PC-3 (cell line): ENCODE results near the gene ZNF497. TPM values are rescaled to one million over a fixed set of nuclear protein-coding genes. Genes with fewer than 3 reads are reported as not detected.
A peak's percentile ranks its signal among the peaks of the same experiment; 100 is the strongest.

ENCODE experiments used
- ATAC-seq: fragments of 200-7000 bp; cut with Tn5 transposase; 2 replicates; pipeline ENCODE4 v1.9.1; 2020; ENCODE audit warnings: mild to moderate bottlenecking, moderate library complexity
- BruUV-seq: library from RNA; stranded (reverse); fragments of 400-500 nt; replicated peaks from 2 replicates; lab custom pipeline; 2021; lab: Mats Ljungman, UMichigan
- CTCF ChIA-PET: fragments of 300-600 bp; sonication (Branson Sonifier 250); formaldehyde crosslinking; loops from one replicate; lab custom pipeline; 2022; ENCODE audit warnings: antibody characterized with exemption; lab: Charles Lee
- POLR2A ChIA-PET: fragments of 300-600 bp; sonication (Branson Sonifier 250); formaldehyde crosslinking; loops from one replicate; lab custom pipeline; 2022; ENCODE audit warnings: antibody characterized with exemption; ENCODE audit not compliant: unreplicated experiment; lab: Charles Lee
- DNase-seq: peaks from one replicate; pipeline ENCODE4 v3.0.0-alpha.2; 2015
- H2AFZ ChIP-seq: fragments of 300-600 bp; sonication (generic); 2 replicates; pipeline ENCODE4 v1.6.0; 2016; ENCODE audit warnings: antibody characterized with exemption, low read length
- H3F3A ChIP-seq: fragments of 300-600 bp; sonication (generic); one replicate; pipeline ENCODE4 v1.6.0; 2017; ENCODE audit warnings: antibody characterized with exemption, low read length, control low read depth, mild to moderate bottlenecking; ENCODE audit not compliant: unreplicated experiment
- H3K27ac ChIP-seq: fragments of 300-600 bp; sonication (generic); 2 replicates; pipeline ENCODE4 v1.5.1; 2016; ENCODE audit warnings: mild to moderate bottlenecking, low read length
- H3K27me3 ChIP-seq: fragments of 300-600 bp; sonication (generic); 2 replicates; pipeline ENCODE4 v1.6.1; 2016; ENCODE audit warnings: low read length, mixed read lengths
- H3K36me3 ChIP-seq: fragments of 300-600 bp; sonication (generic); 2 replicates; pipeline ENCODE4 v1.6.1; 2016; ENCODE audit warnings: low read depth, mixed run types, low read length, mixed read lengths
- H3K4me1 ChIP-seq: fragments of 300-600 bp; sonication (generic); 2 replicates; pipeline ENCODE4 v1.5.1; 2016; ENCODE audit warnings: low read length; ENCODE audit not compliant: insufficient read depth
- H3K4me2 ChIP-seq: fragments of 300-600 bp; sonication (generic); 2 replicates; pipeline ENCODE4 v1.6.0; 2016; ENCODE audit warnings: low read length
- H3K4me3 ChIP-seq: fragments of 300-600 bp; sonication (generic); 2 replicates; pipeline ENCODE4 v1.5.1; 2016; ENCODE audit warnings: mild to moderate bottlenecking, low read length, mixed read lengths
- H3K79me2 ChIP-seq: fragments of 300-600 bp; sonication (generic); 2 replicates; pipeline ENCODE4 v1.6.1; 2017; ENCODE audit warnings: low read length, mixed read lengths
- H3K9ac ChIP-seq: fragments of 300-600 bp; sonication (generic); 2 replicates; pipeline ENCODE4 v1.6.0; 2016; ENCODE audit warnings: mild to moderate bottlenecking, low read length
- H3K9me2 ChIP-seq: fragments of 300-600 bp; sonication (generic); replicated peaks from 2 replicates; pipeline ENCODE4 v1.6.1; 2016; ENCODE audit warnings: mixed run types, low read length, mixed read lengths
- H3K9me3 ChIP-seq: fragments of 300-600 bp; sonication (generic); 2 replicates; pipeline ENCODE4 v1.6.1; 2016; ENCODE audit warnings: low read length, mixed read lengths
- H4K20me1 ChIP-seq: fragments of 300-600 bp; sonication (generic); 2 replicates; pipeline ENCODE4 v1.6.1; 2016; ENCODE audit warnings: low read length, mixed read lengths
- EZH2 ChIP-seq: fragments of 300-600 bp; sonication (generic); IDR thresholded peaks from one replicate; pipeline ENCODE4 v1.6.1; 2017; ENCODE audit warnings: antibody characterized with exemption, mild to moderate bottlenecking, low read length; ENCODE audit not compliant: unreplicated experiment
- EZH2phosphoT487 ChIP-seq: fragments of 300-600 bp; sonication (generic); IDR thresholded peaks from 2 replicates; pipeline ENCODE4 v1.6.1; 2018; ENCODE audit warnings: mild to moderate bottlenecking, antibody characterized with exemption, low read length, borderline replicate concordance
- intact Hi-C: fragments of 100-400 bp; cut with micrococcal nuclease; formaldehyde crosslinking; loops from 2 replicates; pipeline ENCODE4 v1.9.0; 2023
- total RNA-seq: library from RNA; depleted of rRNA; stranded (reverse); fragments of >200 nt; gene quantifications from 2 replicates; pipeline ENCODE4 v1.2.3, GENCODE V29; 2014
- TF ChIP-seq, protein P1 (sequence below): fragments of 300-600 bp; sonication (generic); conservative IDR thresholded peaks from 2 replicates; pipeline ENCODE4 v1.5.1; 2017; ENCODE audit warnings: antibody characterized with exemption, low read depth, mild to moderate bottlenecking, low read length

ZNF497 gene
- total RNA-seq, 1 experiment from 2014 or later, result 2.2 TPM

DNA sequence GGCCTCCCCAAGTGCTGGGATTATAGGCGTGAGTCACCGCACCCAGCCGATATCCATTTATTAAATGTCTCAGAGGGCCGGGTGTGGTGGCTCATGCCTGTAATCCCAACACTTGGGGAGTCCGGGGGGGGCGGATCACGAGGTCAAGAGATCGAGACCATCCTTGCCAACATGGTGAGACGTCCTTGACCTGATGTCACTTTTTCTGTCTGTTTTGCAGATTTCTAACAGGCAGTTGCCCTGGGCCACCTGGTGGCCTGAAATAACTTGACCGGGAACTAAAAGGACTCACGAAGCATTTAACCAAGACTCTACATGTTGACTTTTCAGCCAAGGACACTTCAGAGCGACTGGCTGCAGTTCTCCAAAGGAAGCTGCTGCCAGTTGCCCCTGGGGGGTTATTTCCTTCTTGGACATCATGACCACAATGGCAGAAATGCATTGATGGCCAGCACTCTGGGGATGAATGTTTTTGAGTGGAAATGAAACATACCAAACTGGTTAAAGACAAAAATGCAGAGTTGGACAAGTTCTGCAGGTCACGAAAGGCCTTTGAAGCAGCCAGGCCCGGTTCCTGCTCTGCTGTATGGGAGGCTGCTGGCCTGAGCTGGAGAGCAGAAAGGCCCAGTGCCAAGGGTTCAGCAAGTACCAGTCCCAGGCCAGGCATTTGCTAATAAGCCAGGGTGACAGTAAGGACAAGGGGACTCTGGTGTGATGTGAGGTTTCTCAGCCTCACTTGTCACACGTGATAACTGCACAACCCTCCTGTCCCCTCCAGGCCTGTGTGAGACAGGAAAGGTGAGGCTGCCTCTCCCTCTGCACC lies 10.0 kb upstream of the ZNF497 start:
- H3K79me2 ChIP-seq, result no peaks in the 10 kb centered on the region
- H3K36me3 ChIP-seq, result no peaks in the 10 kb centered on the region
- TF ChIP-seq, protein P1, sequence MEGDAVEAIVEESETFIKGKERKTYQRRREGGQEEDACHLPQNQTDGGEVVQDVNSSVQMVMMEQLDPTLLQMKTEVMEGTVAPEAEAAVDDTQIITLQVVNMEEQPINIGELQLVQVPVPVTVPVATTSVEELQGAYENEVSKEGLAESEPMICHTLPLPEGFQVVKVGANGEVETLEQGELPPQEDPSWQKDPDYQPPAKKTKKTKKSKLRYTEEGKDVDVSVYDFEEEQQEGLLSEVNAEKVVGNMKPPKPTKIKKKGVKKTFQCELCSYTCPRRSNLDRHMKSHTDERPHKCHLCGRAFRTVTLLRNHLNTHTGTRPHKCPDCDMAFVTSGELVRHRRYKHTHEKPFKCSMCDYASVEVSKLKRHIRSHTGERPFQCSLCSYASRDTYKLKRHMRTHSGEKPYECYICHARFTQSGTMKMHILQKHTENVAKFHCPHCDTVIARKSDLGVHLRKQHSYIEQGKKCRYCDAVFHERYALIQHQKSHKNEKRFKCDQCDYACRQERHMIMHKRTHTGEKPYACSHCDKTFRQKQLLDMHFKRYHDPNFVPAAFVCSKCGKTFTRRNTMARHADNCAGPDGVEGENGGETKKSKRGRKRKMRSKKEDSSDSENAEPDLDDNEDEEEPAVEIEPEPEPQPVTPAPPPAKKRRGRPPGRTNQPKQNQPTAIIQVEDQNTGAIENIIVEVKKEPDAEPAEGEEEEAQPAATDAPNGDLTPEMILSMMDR, result peak; percentile 52
- TF ChIP-seq EZH2 (no peak), EZH2phosphoT487 (no peak)
- no peaks in the 10 kb centered on the region for H4K20me1 ChIP-seq
- no peaks in the 10 kb centered on the region for H3K27me3 ChIP-seq
- no peaks in the 10 kb centered on the region for H3K4me1 ChIP-seq
- ATAC-seq (peak; percentile 45; the same call in 1 of the 2 replicates), DNase-seq (peak; percentile 35)
- H3K4me2 ChIP-seq, result no peak overlapping the region
- no peaks in the 10 kb centered on the region for H3F3A ChIP-seq
- intact Hi-C loops, result no loop called here
- no TSS peak for BruUV-seq
- H3K4me3 ChIP-seq, result no peak overlapping the region
- CTCF ChIA-PET, result no interaction called here
- POLR2A ChIA-PET, result interaction anchor here (0.6 kb wide), 1 partner anchor 154 kb away, joined by 3 read pairs; no protein-coding TSS in a partner anchor
- H3K27ac ChIP-seq, result no peak overlapping the region
- no peak overlapping the region for H3K9ac ChIP-seq
- no peaks in the 10 kb centered on the region for H3K9me3 ChIP-seq
- H3K9me2 ChIP-seq, result no peaks in the 10 kb centered on the region
- no peak overlapping the region for H2AFZ ChIP-seq

DNA sequence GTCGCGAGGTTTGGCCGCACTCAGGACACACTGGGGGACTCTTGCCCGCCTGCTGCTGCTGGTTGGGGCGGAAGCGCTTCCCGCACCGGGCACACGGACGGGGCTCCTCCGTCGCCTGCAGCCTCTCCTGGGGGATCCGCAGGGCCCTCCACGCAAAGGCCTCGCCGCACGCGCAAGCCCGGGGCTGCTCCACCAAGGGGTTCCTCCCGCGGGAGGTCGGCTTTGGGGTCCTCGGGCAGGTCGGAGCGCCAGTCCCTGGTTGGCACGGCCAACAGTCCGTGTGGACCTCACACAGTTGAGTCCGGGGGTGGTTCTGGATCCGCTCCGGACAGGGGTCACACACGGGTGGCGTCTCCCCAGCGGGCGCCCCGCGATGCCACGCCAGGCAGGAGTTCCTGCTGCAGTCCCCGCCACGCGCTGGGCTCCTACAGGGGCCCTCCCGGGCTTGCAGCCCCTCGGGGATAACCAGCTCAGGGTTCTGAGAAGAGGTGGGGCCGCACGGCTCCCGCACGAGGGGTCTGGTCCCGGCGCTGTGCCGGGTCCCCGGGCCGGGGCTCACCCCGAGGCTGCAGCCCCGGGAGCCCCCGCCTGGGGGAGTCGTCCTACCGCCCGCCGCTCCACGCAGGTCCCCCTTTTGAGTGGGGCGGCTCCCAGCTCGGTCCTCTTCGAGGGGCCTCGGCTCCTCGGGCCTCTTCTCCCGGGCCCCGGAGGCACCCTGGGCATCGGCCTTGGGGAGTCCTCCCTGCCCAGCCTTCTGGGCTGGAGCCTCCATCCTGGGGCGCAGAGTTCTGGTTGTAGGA lies 6.2 kb upstream of the ZNF497 start:
- Histone ChIP-seq H3K79me2 (no peaks in the 10 kb centered on the region), H4K20me1 (no peaks in the 10 kb centered on the region), H3K9me2 (no peaks in the 10 kb centered on the region), H3K9ac (no peak overlapping the region), H3K4me3 (no peak overlapping the region), H3F3A (no peaks in the 10 kb centered on the region), H3K9me3 (no peaks in the 10 kb centered on the region), H3K27ac (no peak overlapping the region), H3K4me2 (no peak overlapping the region), H3K4me1 (no peaks in the 10 kb centered on the region), H3K27me3 (no peaks in the 10 kb centered on the region), H2AFZ (no peak overlapping the region), H3K36me3 (no peaks in the 10 kb centered on the region)
- DNase-seq, result no peak
- CTCF ChIA-PET, result no interaction called here
- BruUV-seq, result no TSS peak
- ATAC-seq, result no peak
- POLR2A ChIA-PET, result no interaction called here
- intact Hi-C loops, result no loop called here
- no peak for TF ChIP-seq EZH2
- TF ChIP-seq, protein P1, result no peak
- TF ChIP-seq EZH2phosphoT487, result no peak
